HUDEP-2 (cell line): ENCODE data around the gene LSR.
"Not testable (repeated sequence)": the region's sequence is repeated elsewhere in the genome, so short reads cannot be mapped to it uniquely, and the experiment has no call there.

Experiments
- DNase-seq, 76 experiments: peaks; one replicate each; lab custom pipeline; 2025; ENCODE audit not compliant: unreplicated experiment in 76 of 76; lab: John Stamatoyannopoulos, UW

Gene LSR

DNA sequence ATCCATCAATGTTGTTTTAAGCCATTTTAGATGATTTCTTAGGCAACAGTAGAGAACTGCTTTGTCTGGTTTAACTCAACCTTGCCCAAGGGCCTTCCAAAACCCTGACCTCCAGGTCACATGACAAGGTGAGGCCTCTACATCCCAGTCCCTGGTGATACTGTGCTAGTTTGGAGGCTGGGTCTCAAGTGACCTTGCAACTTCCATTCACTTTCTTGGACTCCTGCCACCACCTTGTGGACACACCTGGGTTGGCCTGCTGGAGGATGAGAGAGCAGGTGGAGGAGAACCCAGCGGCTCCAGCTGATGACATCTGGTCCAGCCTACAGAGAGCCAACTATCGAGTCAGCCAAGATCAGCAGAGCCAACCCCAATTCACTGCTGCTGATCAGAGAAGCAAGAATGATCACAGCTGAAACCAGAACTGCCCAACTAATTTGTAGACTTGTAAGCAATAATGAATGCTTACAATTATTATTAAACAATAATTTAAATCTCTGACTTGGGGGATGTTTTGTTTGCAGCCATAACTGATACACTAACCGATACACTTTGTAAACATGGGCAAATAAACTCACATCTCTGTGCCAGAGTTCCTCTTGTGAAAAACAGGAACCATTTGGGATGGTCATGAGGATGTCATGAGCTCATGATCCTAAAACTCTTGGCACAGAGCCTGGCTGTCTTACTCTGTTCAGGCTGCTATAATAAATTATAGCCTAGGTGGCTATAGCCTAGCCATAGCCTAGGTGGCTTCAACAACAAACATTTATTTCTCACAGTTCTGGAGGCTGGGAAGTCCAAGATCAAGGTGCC, 31.8 kb upstream of the LSR start:
- peak in 4 of 76 experiments; percentile 5 to 31 (median 18) for DNase-seq

- no peak for DNase-seq
Observed at GRCh38 chr19:35217649-35217990, 31.2 kb upstream of the LSR start.

- DNase-seq: no peak
Observed at GRCh38 chr19:35219008-35219407, 29.8 kb upstream of the LSR start.

- DNase-seq: peak in 59 of 76 experiments; percentile 28 to 90 (median 60)
Observed at GRCh38 chr19:35220315-35220921, 28.4 kb upstream of the LSR start.

- DNase-seq: not testable (repeated sequence)
Observed at GRCh38 chr19:35220973-35221590, 27.7 kb upstream of the LSR start.

DNA sequence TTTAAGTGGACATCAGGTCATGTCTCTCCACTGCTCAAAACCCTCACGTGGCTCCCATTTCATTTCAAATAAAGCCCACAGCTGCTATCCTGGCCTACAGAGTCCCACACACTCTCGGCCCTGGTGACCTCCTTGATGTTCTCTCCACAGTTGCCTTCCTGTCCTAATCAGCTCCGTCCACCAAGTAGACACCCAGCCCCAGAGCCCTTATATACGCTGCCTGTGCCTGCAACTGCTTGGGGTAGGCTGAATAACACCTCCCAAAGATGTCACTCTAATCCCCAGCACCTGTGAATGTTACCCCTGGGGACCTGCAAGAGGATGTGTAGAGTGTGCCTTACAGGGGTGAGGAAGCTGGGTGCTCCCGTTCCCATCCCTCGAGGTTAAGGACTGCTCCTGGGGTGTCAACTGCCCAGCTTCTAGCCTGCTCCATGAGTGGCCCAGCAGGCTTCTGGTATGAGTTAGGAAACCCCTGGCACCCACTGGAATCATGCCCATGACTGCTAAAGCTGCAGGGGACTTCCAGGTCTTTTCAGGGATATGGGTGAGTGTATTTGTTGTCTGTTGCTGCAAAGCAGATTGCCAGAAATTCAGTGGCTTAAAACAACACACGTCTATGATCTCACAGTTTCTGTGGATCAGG, 26.3 kb upstream of the LSR start:
- no peak for DNase-seq

DNA sequence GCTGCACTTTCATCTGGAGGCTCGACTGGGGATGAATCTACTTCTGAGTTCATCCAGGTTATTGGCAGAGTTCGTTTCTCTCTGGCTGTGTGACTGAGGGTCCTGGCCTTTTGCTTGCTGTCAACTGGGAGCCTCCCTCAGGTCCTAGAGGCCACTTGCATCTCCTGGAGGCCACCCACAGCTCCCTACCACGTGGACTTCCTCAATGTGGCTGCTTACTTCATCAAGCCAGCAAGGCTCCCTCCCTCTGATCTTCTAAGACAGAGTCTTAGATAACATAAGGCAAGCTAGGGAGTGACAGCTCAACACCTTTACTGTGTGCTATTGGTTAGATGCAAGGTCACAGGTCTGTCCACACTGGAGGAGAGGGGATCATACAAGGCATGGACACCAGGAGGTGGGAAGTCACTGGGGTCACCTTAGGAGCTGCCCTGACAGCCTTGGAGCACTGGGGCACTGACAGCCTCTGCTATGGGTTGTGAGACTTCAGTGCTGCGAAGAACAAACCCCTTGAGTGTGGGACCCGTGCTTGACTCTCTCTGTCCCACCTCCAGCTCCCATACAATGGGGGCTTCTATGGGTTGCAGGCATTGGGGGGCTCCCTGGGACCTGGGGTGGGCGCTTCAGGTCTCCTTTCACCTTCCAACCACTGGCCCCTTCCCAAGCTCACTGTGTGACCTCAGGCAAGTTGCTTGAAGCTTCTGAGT, 25.6 kb upstream of the LSR start:
- peak in 10 of 76 experiments; percentile 24 to 46 (median 34) for DNase-seq

- no peak for DNase-seq
Observed at GRCh38 chr19:35223862-35224505, 24.8 kb upstream of the LSR start.

DNA sequence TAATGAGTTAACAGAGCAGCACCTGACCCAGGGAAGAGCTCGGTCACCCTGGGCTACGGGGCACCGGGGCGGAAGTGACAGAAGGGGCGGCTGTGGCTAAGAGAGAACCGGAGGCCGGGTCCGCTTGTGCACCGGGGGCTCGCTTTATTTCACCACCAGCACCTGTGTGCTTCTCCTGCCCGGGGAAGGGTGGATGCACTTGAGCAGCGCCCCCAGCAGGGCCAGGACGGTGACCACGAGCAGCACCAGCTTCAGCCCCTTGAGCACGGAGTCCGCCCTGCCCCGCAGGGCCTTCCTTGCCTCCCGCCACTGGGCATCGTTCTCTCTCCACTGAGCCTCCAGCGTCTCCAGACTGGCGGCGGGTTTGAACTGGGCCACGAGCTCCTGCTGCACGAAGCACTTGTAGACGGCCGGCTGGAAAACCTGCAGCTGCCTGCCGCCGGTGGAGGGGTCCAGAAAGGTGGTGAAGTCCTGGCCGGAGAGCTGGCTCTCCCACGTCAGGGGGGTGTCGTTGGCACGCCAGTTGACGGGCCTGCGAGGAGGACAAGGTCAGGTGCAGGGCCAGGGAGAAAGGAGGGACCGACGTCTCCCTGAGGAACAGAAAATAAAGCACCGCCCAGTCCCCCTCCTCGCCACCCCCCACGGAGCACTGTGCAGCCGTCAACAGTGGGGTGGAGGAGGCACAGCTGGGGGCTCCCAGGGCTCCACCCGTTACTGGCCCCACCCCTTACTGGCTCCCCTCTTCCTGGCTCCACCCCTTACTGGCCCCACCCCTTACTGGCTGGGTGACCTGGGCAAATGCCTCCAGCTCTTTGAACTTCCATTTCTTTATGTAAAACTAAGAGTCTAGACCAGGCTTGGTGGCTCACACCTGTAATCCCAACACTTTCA, 23.9 kb upstream of the LSR start:
- DNase-seq: peak in 70 of 76 experiments; percentile 16 to 94 (median 73)

DNA sequence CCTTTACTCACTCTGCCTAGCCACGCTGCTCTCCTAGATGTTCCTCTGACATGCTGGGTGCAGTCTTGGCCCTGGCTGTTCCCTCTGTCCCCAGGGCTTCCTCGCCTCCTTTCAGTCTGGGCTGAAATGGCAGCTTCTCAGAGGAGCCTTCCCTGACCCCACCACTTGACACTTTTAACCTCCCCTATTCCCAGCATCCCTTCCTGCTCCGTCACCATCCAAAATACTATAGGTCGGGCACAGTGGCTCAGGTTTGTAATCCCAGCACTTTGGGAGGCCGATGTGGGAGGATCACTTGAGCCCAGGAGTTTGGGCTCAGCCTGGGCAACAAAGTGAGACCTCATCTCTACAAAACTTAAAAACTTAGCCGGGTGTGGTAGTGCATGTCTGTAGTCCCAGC, 22.9 kb upstream of the LSR start:
- DNase-seq: no peak

GRCh38 chr19:35226748-35227147, 22.1 kb upstream of the LSR start:
- no peak for DNase-seq

DNA sequence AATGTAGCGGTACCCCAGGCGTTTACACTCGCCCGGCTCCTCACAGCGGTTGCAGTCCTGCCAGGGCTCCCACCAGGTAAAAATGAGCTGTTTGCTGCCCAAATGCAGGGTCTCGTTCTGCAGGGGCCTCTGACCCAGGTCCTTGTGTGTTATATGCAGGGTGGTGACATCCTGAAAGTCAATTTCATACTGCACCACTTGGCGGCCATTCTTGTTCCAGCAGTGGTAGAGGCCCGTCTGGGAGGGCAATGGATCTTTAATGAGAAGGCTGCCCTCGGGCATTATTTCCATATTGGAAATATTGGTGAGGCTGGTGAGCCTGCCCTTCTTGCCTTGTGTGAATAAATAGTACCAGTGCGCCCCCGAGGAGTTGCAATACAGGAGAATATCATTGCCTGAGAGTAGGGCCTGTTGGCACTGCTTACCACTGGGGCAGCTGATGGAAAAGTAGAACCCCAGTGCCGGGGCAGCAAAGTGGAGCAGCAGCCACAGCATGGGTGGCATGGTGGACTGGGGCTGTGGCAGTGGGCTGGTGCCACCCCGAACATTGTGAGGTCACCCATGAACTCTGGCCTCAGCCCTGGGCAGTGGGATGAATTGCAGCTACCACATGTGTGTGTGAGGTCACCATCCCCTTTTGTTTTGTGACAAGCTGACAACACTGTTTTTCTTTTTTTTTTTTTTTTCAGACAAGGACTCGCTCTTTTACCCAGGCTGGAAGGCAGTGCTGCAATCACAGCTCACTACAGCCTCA, 20.4 kb upstream of the LSR start, which contains the start of gene FAM187B:
Gene FAM187B, minus strand, starts transcription at position 563 of the 754 bp plus-strand sequence. Its CDS starts 59 bp downstream, at position 504.
- no peak for DNase-seq

DNA sequence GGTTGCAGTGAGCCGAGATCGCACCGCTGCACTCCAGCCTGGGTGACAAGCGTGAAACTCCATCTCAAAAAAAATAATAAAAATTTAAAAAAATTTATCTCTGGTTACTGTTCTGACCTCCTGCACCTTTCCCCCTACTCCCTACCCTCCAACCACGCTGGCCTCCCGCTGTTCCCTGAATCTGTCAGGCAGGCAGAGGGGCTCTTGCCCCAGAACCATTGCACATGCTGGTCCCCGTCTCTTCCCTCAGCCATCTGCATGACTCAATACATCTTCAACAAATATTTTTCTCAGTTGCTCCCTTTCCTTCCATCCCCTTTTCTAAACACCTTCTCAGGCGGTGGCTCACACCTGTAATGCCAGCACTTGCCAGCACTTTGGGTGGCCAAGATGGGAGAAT, 19.2 kb upstream of the LSR start:
- DNase-seq: no peak

DNA sequence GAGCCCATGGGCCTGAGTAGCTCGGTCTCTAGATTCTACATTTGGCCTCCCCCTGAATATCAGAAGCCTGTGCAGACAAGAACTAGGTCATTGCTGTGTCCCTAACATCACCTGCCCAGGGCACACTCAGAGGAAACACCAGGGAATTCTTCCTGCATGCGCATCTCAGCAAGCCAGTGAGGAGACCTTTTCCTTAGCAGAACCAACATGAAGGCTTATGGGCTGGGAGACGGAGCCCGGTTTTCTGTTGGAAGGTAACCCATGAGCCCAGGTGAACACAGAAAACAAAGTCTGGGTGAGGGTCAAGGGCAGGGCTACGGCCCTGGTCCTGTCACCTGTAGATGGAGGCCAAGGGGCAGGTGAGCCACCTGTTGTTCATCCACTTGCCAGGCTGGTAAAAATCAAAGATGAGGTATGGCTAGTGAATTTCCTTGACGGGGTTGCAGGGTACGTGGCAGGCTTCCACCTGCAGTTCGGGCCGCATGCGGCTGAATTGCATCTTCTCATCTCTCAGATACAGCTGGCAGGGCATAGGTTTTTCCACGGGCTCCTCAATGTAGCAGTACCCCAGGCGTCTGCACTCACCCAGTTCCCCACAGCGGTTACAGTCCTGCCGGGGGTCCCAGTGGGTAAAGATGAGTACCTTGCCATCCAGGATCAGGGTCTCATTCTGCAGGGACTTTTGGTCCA, 16.7 kb upstream of the LSR start:
- DNase-seq: no peak

DNA sequence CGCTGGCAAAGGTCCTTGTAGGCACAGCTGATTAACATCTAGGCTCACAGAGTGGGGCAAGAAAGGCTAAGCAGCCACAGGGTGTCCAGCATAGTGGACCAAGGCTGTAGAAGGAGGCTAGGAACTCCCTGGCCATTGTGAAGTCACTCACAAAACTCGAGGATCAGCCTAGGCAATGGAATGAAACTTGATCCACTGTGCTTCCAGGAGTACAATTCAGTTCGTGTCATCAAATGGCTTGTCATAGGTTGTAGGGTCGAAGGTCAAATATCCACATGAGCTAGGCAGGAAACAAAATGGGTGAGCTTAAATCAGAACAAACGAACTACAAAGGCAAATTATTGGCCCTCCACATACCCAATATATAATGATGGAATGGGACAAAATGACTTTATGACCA, 15.9 kb upstream of the LSR start:
- DNase-seq: no peak

GRCh38 chr19:35236638-35237400, 12.0 kb upstream of the LSR start:
- peak in 7 of 76 experiments; percentile 13 to 36 (median 20) for DNase-seq

GRCh38 chr19:35239597-35239996, 9.2 kb upstream of the LSR start:
- DNase-seq: not testable (repeated sequence)
